Measurements from ENCODE around the gene ELP4. TPM values are rescaled to one million over a fixed set of nuclear protein-coding genes. Genes with fewer than 3 reads are reported as not detected.

ELP4 gene
- total and polyA plus RNA-seq, 9 of the 15 experiments (the other 6 are each of a cell fraction or from before 2014, with no cell fraction given): 24.1 to 60.3 (median 38.7) TPM

DNA sequence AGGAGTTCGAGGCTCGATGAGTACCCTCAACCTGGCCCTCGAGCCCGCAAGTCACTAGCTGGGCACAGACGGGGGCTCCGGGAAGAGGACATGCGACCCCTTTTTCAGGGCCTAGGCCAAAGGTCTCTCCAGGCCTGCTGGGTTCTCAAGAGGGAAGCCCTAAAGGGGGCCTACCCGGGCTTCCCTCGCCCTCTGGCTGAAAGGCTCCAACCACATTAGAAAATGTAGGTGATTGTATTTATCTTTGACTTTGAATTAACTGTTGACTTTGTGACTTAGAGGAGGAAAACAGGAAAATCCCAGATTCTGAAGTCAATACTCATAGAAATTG, 308.8 kb downstream of the ELP4 start (continued):
- TF ChIP-seq MBD2 (IDR thresholded peaks at IDR 0.05; ENCODE audit: borderline replicate concordance, low read depth) (no peak), ARID2 (IDR thresholded peaks at IDR 0.05) (no peak), ZNF133 (CRISPR knock-in tag; IDR thresholded peaks at IDR 0.05) (no peak)

DNA sequence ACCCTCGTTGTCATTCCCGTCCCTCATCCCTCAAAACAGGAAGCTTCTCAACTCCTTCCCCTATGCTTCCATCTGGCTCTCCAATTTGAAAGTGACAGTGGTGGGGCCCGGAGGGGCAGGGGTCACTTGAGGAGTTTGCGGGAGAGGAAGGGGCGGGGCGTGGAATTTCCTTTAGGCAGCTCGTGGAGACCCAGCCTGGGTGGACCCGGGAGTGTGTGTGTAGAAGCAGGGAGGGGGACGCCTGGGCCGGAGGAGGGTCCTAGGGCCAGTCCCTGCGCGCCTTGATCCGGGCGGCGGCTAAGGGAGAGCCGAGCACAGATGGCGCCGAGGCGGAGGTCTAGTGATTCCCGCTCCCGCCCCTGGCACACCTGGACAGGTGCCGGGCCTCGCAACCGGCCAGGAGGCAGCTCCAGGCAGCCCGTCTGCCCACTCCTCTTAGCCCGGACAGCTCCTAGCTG, 309.3 kb downstream of the ELP4 start:
- Histone ChIP-seq H3K27me3 (ENCODE audit: control insufficient read depth in 2 of 2, insufficient read depth in 2 of 2, low read length in 2 of 2) (peaks cover 39 to 77% of the 10 kb centered on the region in 2 experiments), H3K9ac (ENCODE audit: insufficient read depth in 1 of 2, low read depth in 2 of 2, low read length in 2 of 2) (no peak overlapping the region), H2AFZ (ENCODE audit: low read depth, low read length) (no peak overlapping the region), H4K20me1 (replicated peaks; ENCODE audit: control insufficient read depth, insufficient read depth, low read length) (no peaks in the 10 kb centered on the region), H3K79me2 (ENCODE audit: control insufficient read depth, insufficient read depth, low read length) (no peaks in the 10 kb centered on the region), H3K9me1 (ENCODE audit: control insufficient read depth, insufficient read depth, low read length) (no peaks in the 10 kb centered on the region), H3K4me1 (replicated peaks in 1 of 2; ENCODE audit: control insufficient read depth in 2 of 2, insufficient read depth in 2 of 2, low read length in 2 of 2) (peaks cover 0 to 41% of the 10 kb centered on the region in 2 experiments; a peak in 3 of 5 replicates), H3K36me3 (ENCODE audit: control insufficient read depth, insufficient read depth, low read length) (no peaks in the 10 kb centered on the region), H3K4me2 (ENCODE audit: insufficient read depth, low read length) (no peak overlapping the region), H3K4me3 (no peak overlapping the region), H3K27ac (ENCODE audit: extremely low read depth, low read depth, low read length) (no peak overlapping the region), H3K9me3 (replicated peaks; ENCODE audit: control insufficient read depth, insufficient read depth, low read depth, low read length) (no peaks in the 10 kb centered on the region)
- in situ Hi-C loops (cut with MboI): no loop called here
- POLR2A ChIA-PET: no interaction called here
- FAIRE-seq (no peak), DNase-seq (ENCODE audit: extremely low read depth in 1 of 4, low spot score in 3 of 4) (no peak), ATAC-seq (no peak)
- CTCF ChIA-PET (ENCODE audit: low intra/inter-chr PET ratio): no interaction called here
- 67% methylated on average over 17 of the region's 26 CpGs for WGBS (ENCODE audit: insufficient coverage, low coverage, missing lambda C conversion rate)
- intact Hi-C loops (cut with micrococcal nuclease): loop anchor here (5.0 to 10.0 kb wide), 2 partner anchors 314 to 422 kb away; partner anchors contain the start of genes ELP4 and IMMP1L
- BruUV-seq (replicated peaks): no TSS peak
- no peak for TF ChIP-seq ID3 (CRISPR knock-in tag; IDR thresholded peaks at IDR 0.05)
- TF ChIP-seq ID3 (tag; IDR thresholded peaks at IDR 0.05): no peak
- TF ChIP-seq HNRNPL (IDR thresholded peaks at IDR 0.05; ENCODE audit: low read depth, low read length): no peak
- no peak for TF ChIP-seq PTRF (tag; IDR thresholded peaks at IDR 0.05)
- no peak for TF ChIP-seq SIN3B (IDR thresholded peaks at IDR 0.05; ENCODE audit: low read depth)
- TF ChIP-seq TAF1 (IDR thresholded peaks at IDR 0.05; ENCODE audit: control insufficient read depth, extremely low read depth, insufficient read depth, low read length, severe bottlenecking): no peak
- TF ChIP-seq ZNF318 (IDR thresholded peaks at IDR 0.05; ENCODE audit: borderline replicate concordance in 1 of 2, low read depth in 1 of 2): no peak
- TF ChIP-seq POU5F1 (IDR thresholded peaks at IDR 0.05; ENCODE audit: borderline replicate concordance, low read depth, low read length, partially characterized antibody): no peak
- TF ChIP-seq, protein P1, sequence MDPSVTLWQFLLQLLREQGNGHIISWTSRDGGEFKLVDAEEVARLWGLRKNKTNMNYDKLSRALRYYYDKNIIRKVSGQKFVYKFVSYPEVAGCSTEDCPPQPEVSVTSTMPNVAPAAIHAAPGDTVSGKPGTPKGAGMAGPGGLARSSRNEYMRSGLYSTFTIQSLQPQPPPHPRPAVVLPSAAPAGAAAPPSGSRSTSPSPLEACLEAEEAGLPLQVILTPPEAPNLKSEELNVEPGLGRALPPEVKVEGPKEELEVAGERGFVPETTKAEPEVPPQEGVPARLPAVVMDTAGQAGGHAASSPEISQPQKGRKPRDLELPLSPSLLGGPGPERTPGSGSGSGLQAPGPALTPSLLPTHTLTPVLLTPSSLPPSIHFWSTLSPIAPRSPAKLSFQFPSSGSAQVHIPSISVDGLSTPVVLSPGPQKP (CRISPR knock-in tag; IDR thresholded peaks at IDR 0.05): no peak

Measured in K562 (cell line).